OCI-LY7 (cell line): ENCODE data around the gene SNAP29. TPM values are rescaled to one million over a fixed set of nuclear protein-coding genes. Genes with fewer than 3 reads are reported as not detected.

Experiments used
- BruUV-seq: library from RNA; stranded (reverse); fragments of 400-500 nt; replicated peaks from 2 replicates; lab custom pipeline; 2021; lab: Mats Ljungman, UMichigan
- CTCF ChIA-PET: fragments of 300-600 bp; sonication (Branson Sonifier 250); formaldehyde crosslinking; loops from one replicate; lab custom pipeline; 2022; ENCODE audit warnings: antibody characterized with exemption; ENCODE audit not compliant: unreplicated experiment; lab: Charles Lee
- POLR2A ChIA-PET: fragments of 300-600 bp; sonication (Branson Sonifier 250); formaldehyde crosslinking; loops from one replicate; lab custom pipeline; 2022; ENCODE audit warnings: antibody characterized with exemption; lab: Charles Lee
- DNase-seq: peaks from one replicate; pipeline ENCODE4 v3.0.0-alpha.2; 2015; ENCODE audit warnings: low spot score
- H2AFZ ChIP-seq: fragments of 200-600 bp; sonication (generic), shearing (Covaris generic); 2 replicates; pipeline ENCODE4 v1.6.1; 2014; ENCODE audit warnings: mild to moderate bottlenecking, antibody characterized with exemption, low read length, moderate library complexity
- H3K27ac ChIP-seq: fragments of 200-600 bp; sonication (generic); 2 replicates; pipeline ENCODE4 v1.5.1; 2014; ENCODE audit warnings: mixed run types, low read depth, mild to moderate bottlenecking, moderate library complexity, low read length, inconsistent platforms; ENCODE audit not compliant: poor library complexity, severe bottlenecking
- H3K36me3 ChIP-seq: fragments of 200-600 bp; sonication (generic); 2 replicates; pipeline ENCODE4 v1.6.1; 2014; ENCODE audit warnings: mild to moderate bottlenecking, antibody characterized with exemption, low read length, moderate library complexity, mixed read lengths; ENCODE audit not compliant: insufficient read depth
- H3K4me1 ChIP-seq: fragments of 200-600 bp; sonication (generic); 2 replicates; pipeline ENCODE4 v1.5.1; 2014; ENCODE audit warnings: mild to moderate bottlenecking, low read length; ENCODE audit not compliant: insufficient read depth, poor library complexity, severe bottlenecking
- H3K4me2 ChIP-seq: fragments of 200-600 bp; sonication (generic); 2 replicates; pipeline ENCODE4 v1.6.1; 2014; ENCODE audit warnings: mild to moderate bottlenecking, low read length
- H3K4me3 ChIP-seq: fragments of 200-600 bp; sonication (generic); 2 replicates; pipeline ENCODE4 v1.5.1; 2014; ENCODE audit warnings: mild to moderate bottlenecking, low read depth, low read length; ENCODE audit not compliant: poor library complexity, severe bottlenecking
- H3K79me2 ChIP-seq: fragments of 200-600 bp; sonication (generic); 2 replicates; pipeline ENCODE4 v1.6.1; 2016; ENCODE audit warnings: low read depth, mild to moderate bottlenecking, low read length, moderate library complexity, mixed read lengths; ENCODE audit not compliant: insufficient read depth
- H3K9me2 ChIP-seq: fragments of 200-600 bp; sonication (generic); 2 replicates; pipeline ENCODE4 v1.6.1; 2016; ENCODE audit warnings: mild to moderate bottlenecking, low read length, mixed read lengths; ENCODE audit not compliant: insufficient read depth
- H3K9me3 ChIP-seq: fragments of 200-600 bp; sonication (generic); 2 replicates; pipeline ENCODE4 v1.6.1; 2014; ENCODE audit warnings: mild to moderate bottlenecking, mixed run types, low read length, mixed read lengths
- H4K20me1 ChIP-seq: fragments of 200-600 bp; sonication (generic); 2 replicates; pipeline ENCODE4 v1.6.1; 2014; ENCODE audit warnings: mild to moderate bottlenecking, antibody characterized with exemption, low read length, moderate library complexity, mixed read lengths; ENCODE audit not compliant: insufficient read depth
- CTCF ChIP-seq: fragments of 200-600 bp; sonication (generic); conservative IDR thresholded peaks from 2 replicates; pipeline ENCODE4 v1.5.1; 2014; ENCODE audit warnings: mild to moderate bottlenecking, antibody characterized with exemption, low read length, moderate library complexity, mixed read lengths
- EZH2phosphoT487 ChIP-seq: fragments of 200-600 bp; sonication (generic); IDR thresholded peaks from 2 replicates; pipeline ENCODE4 v1.6.1; 2018; ENCODE audit warnings: low read depth, borderline replicate concordance, mild to moderate bottlenecking, mixed run types, antibody characterized with exemption, low read length, moderate library complexity, mixed read lengths
- intact Hi-C: fragments of 100-400 bp; cut with micrococcal nuclease; formaldehyde crosslinking; loops from one replicate; pipeline ENCODE4 v1.10.0; 2022; ENCODE audit not compliant: unreplicated experiment
- total RNA-seq, 2 experiments: library from RNA; depleted of rRNA in 1 of 2; stranded (reverse); fragments of >200 nt in 1 of 2; shearing (Covaris generic) in 1 of 2; gene quantifications; 2 replicates each; pipeline ENCODE4 v1.2.3, GENCODE V29; 2014 to 2022

Gene SNAP29
- total RNA-seq, 2 experiments from 2014 or later: 12.7 to 26.9 TPM

- Histone ChIP-seq H3K36me3 (peaks cover 61% of the 10 kb centered on the region), H3K4me1 (peaks cover 47% of the 10 kb centered on the region), H3K9me2 (no peaks in the 10 kb centered on the region), H3K9me3 (peaks cover 8% of the 10 kb centered on the region), H3K4me3 (no peak overlapping the region), H4K20me1 (peaks cover 35% of the 10 kb centered on the region), H2AFZ (no peak overlapping the region), H3K4me2 (no peak overlapping the region), H3K79me2 (peaks cover 99% of the 10 kb centered on the region), H3K27ac (peak overlapping the region; percentile 31)
- ChIA-PET POLR2A (interaction anchor here (1.6 kb wide), 1 partner anchor 10 kb away, joined by 5 read pairs; no protein-coding TSS in a partner anchor), CTCF (interaction anchor here (0.5 kb wide), 1 partner anchor 774 kb away, joined by 4 read pairs; no protein-coding TSS in a partner anchor)
- BruUV-seq: no TSS peak
- TF ChIP-seq EZH2phosphoT487 (no peak), CTCF (no peak)
- no peak for DNase-seq
- intact Hi-C loops: no loop called here
These were observed 67.4 kb downstream of the SNAP29 start for GRCh38 chr22:20926243-20926642.

GRCh38 chr22:20927940-20928572 is 69.2 kb downstream of the SNAP29 start:
- CTCF ChIA-PET: no interaction called here
- Histone ChIP-seq H3K4me1 (peaks cover 31% of the 10 kb centered on the region), H3K27ac (no peak overlapping the region), H4K20me1 (peaks cover 35% of the 10 kb centered on the region), H3K36me3 (peaks cover 66% of the 10 kb centered on the region), H3K4me3 (no peak overlapping the region), H3K79me2 (peaks cover 99% of the 10 kb centered on the region), H3K9me3 (peaks cover 8% of the 10 kb centered on the region), H3K4me2 (no peak overlapping the region), H2AFZ (no peak overlapping the region), H3K9me2 (no peaks in the 10 kb centered on the region)
- TF ChIP-seq CTCF: no peak
- TF ChIP-seq EZH2phosphoT487: no peak
- intact Hi-C loops: no loop called here
- POLR2A ChIA-PET: interaction anchor here (0.6 to 0.7 kb wide), 2 partner anchors 724 to 1574 kb away, joined by 4 read pairs; no protein-coding TSS in a partner anchor
- no peak for DNase-seq
- no TSS peak for BruUV-seq

GRCh38 chr22:20928573-20928967 is 69.8 kb downstream of the SNAP29 start:
- Histone ChIP-seq H2AFZ (no peak overlapping the region), H3K79me2 (peaks cover 99% of the 10 kb centered on the region), H3K4me2 (no peak overlapping the region), H3K4me3 (no peak overlapping the region), H3K36me3 (peaks cover 67% of the 10 kb centered on the region), H3K9me2 (no peaks in the 10 kb centered on the region), H3K9me3 (peaks cover 8% of the 10 kb centered on the region), H3K27ac (no peak overlapping the region), H4K20me1 (peaks cover 35% of the 10 kb centered on the region), H3K4me1 (peaks cover 29% of the 10 kb centered on the region)
- no TSS peak for BruUV-seq
- ChIA-PET CTCF (no interaction called here), POLR2A (interaction anchor here (0.7 kb wide), 2 partner anchors 12 to 27 kb away, joined by 8 to 9 read pairs; no protein-coding TSS in a partner anchor)
- intact Hi-C loops: no loop called here
- TF ChIP-seq EZH2phosphoT487 (no peak), CTCF (no peak)
- DNase-seq: no peak
